Prostate gland (tissue), 2 donors: Measurements from ENCODE around the gene ZNF429.

ENCODE experiments used
- CTCF ChIP-seq, 4 experiments: fragments of 200-600 bp in 2 of 4; fragments of 450-650 bp in 2 of 4; sonication (generic) in 2 of 4; IDR thresholded peaks; 1 replicate in 3 of 4; 2 replicates in 1 of 4; pipeline ENCODE4 v1.5.1; 2016 to 2019; ENCODE audit warnings: antibody characterized with exemption in 4 of 4, mild to moderate bottlenecking in 2 of 4, moderate library complexity in 2 of 4
- POLR2A ChIP-seq: fragments of 450-650 bp; IDR thresholded peaks from one replicate; pipeline ENCODE4 v1.6.1; 2016; ENCODE audit warnings: antibody characterized with exemption, mild to moderate bottlenecking
- POLR2AphosphoS5 ChIP-seq: sonication (generic); formaldehyde crosslinking; IDR thresholded peaks from one replicate; pipeline ENCODE4 v1.6.1; 2017; ENCODE audit warnings: antibody characterized with exemption

GRCh38 chr19:21508198-21508597 is 2.8 kb downstream of the ZNF429 start:
- TF ChIP-seq CTCF (IDR thresholded peaks at IDR 0.05) (no peak), POLR2A (no peak), POLR2AphosphoS5 (no peak)
